Cardiac muscle cell (in vitro differentiated cells and primary cell): ENCODE data around the gene ADORA2B. TPM values are rescaled to one million over a fixed set of nuclear protein-coding genes. Genes with fewer than 3 reads are reported as not detected.
"Not testable (repeated sequence)": the region's sequence is repeated elsewhere in the genome, so short reads cannot be mapped to it uniquely, and the experiment has no call there.

ENCODE experiments used
- DNase-seq, 2 donors: peaks; one replicate each; pipeline versions ENCODE4 v3.0.0 to v3.0.0-alpha.2; 2010 to 2017; ENCODE audit warnings: low read depth in 1 of 2, low spot score in 1 of 2
- H3K27ac ChIP-seq: fragments of 200-600 bp; sonication (generic); 2 replicates; pipeline ENCODE4 v1.5.1; 2016
- H3K27me3 ChIP-seq: fragments of 200-600 bp; sonication (generic); 2 replicates; pipeline ENCODE4 v1.6.0; 2016; ENCODE audit warnings: control low read depth
- H3K36me3 ChIP-seq: fragments of 200-600 bp; sonication (generic); 2 replicates; pipeline ENCODE4 v1.5.1; 2016; ENCODE audit warnings: control low read depth
- H3K4me1 ChIP-seq: fragments of 200-600 bp; sonication (generic); 2 replicates; pipeline ENCODE4 v1.8.1; 2017; ENCODE audit warnings: low read depth, mild to moderate bottlenecking, mixed run types
- H3K4me3 ChIP-seq: fragments of 200-600 bp; sonication (generic); 2 replicates; pipeline ENCODE4 v1.5.1; 2016; ENCODE audit warnings: mild to moderate bottlenecking
- H3K9me3 ChIP-seq: fragments of 200-600 bp; sonication (generic); 2 replicates; pipeline ENCODE4 v1.5.1; 2017; ENCODE audit warnings: low read depth, mild to moderate bottlenecking, control low read depth
- polyA plus RNA-seq: library from polyadenylated mRNA; unstranded; fragments of >200 nt; fragmentation: Nextera tagmentation; extraction: Ambion mirVana; gene quantifications from 2 replicates; pipeline ENCODE4 v1.2.1, GENCODE V29; 2016
- total RNA-seq: library from RNA; depleted of rRNA; stranded (reverse); fragments of >200 nt; gene quantifications from 2 replicates; pipeline ENCODE4 v1.2.3, GENCODE V29; 2016
- TF ChIP-seq, protein P1 (sequence below): IDR thresholded peaks from 2 replicates; pipeline ENCODE4 v1.5.1; 2012; ENCODE audit warnings: low read depth, mild to moderate bottlenecking, low read length

Gene ADORA2B
- total and polyA plus RNA-seq, 2 experiments from 2014 or later = 10.5 to 11.6 TPM

DNA sequence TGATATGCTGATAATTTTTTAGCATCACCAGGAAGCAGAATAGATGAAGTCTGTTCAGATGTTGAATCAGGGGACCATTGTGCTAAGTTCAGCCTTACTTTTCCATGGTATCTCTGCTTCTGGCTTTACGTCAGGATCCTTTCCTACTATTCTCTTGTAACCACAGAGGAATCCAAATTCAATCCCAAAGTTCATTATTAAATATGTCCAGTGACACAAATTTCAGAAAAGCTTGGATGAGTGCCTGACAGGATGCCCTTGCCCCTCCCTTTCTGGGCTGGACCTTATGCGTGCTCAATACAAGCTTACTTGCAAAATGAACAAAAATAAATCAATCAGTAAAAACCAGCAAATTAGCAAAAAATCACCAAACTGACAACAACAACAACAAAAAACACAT is 37.6 kb upstream of the ADORA2B start:
- no peak for DNase-seq
- H3K36me3 ChIP-seq = no peaks in the 10 kb centered on the region
- H3K4me3 ChIP-seq = no peak overlapping the region
- H3K27ac ChIP-seq = no peak overlapping the region
- TF ChIP-seq, protein P1, sequence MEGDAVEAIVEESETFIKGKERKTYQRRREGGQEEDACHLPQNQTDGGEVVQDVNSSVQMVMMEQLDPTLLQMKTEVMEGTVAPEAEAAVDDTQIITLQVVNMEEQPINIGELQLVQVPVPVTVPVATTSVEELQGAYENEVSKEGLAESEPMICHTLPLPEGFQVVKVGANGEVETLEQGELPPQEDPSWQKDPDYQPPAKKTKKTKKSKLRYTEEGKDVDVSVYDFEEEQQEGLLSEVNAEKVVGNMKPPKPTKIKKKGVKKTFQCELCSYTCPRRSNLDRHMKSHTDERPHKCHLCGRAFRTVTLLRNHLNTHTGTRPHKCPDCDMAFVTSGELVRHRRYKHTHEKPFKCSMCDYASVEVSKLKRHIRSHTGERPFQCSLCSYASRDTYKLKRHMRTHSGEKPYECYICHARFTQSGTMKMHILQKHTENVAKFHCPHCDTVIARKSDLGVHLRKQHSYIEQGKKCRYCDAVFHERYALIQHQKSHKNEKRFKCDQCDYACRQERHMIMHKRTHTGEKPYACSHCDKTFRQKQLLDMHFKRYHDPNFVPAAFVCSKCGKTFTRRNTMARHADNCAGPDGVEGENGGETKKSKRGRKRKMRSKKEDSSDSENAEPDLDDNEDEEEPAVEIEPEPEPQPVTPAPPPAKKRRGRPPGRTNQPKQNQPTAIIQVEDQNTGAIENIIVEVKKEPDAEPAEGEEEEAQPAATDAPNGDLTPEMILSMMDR = no peak
- no peaks in the 10 kb centered on the region for H3K4me1 ChIP-seq
- no peaks in the 10 kb centered on the region for H3K9me3 ChIP-seq
- H3K27me3 ChIP-seq = no peaks in the 10 kb centered on the region

DNA sequence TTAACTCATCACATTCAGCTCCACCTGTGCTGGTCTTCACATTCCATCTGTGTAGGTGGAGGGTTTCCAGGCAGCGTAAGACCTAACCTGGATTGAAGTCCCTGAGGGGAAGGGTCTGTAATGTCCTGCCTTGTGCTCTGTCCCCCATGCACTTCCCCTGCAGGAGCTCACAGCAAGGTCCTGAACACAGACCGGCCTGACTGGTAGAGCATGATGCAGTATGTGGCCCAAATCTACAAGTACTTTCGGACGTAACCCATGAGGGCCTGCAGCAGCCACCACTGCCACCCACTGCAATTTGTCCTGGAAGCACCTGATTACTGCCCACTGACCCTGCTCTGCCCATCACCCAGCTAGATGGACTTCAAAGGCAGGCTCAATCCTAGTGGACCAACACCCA is 36.6 kb upstream of the ADORA2B start:
- Histone ChIP-seq H3K4me1 (no peaks in the 10 kb centered on the region), H3K4me3 (no peak overlapping the region), H3K36me3 (no peaks in the 10 kb centered on the region), H3K27me3 (no peaks in the 10 kb centered on the region), H3K9me3 (no peaks in the 10 kb centered on the region), H3K27ac (no peak overlapping the region)
- TF ChIP-seq, protein P1 = no peak
- DNase-seq = no peak

DNA sequence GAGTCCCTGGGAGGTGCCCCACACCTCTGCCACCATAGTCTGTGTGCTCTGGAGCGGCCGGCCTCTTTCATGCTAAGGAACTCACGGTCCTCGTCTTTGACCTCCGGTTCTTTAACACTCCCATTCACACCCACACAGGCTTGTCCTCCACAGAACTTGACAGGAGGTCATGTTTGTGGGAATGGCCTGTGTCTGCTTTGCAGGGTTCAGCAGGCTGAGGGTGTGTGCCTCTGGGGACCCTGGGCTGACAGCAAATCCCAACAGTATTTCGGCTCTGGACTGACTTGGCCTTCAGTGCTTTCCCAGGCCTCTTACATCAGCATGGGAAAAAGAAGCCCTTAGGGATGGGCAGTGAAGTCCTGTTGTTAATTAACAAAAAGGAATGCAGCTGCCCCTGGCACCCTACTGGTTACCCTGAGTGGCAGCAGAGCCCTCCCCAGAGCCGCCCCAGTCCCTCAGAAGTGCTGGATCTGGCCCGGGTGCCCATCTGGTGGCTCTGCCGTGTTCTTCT is 35.4 kb upstream of the ADORA2B start:
- Histone ChIP-seq H3K36me3 (no peaks in the 10 kb centered on the region), H3K27me3 (no peaks in the 10 kb centered on the region), H3K9me3 (no peaks in the 10 kb centered on the region), H3K4me3 (no peak overlapping the region), H3K4me1 (no peaks in the 10 kb centered on the region), H3K27ac (no peak overlapping the region)
- DNase-seq = no peak
- TF ChIP-seq, protein P1 = no peak

DNA sequence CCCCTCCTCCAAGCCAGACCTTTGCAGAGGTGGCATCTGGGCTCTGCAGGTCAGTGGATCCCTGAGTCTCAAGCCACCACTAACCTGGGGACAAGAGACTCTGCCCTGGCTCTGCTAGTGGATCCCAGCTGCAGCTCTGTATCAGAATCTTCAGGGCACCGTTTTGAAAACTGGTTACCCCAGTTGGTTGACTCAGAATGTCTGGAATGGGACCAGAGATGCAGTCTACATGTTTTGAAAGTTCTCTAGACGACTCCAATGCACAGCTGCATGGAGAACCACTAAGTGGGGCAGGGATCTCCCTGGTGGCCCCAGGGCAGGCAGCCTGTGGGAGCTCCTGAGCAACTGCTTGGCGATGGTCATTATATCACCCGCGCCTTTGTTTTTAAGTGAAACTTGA is 34.1 kb upstream of the ADORA2B start:
- H3K9me3 ChIP-seq = no peaks in the 10 kb centered on the region
- H3K4me3 ChIP-seq = no peak overlapping the region
- DNase-seq = no peak
- TF ChIP-seq, protein P1 = no peak
- no peak overlapping the region for H3K27ac ChIP-seq
- no peaks in the 10 kb centered on the region for H3K36me3 ChIP-seq
- H3K4me1 ChIP-seq = no peaks in the 10 kb centered on the region
- H3K27me3 ChIP-seq = no peaks in the 10 kb centered on the region

DNA sequence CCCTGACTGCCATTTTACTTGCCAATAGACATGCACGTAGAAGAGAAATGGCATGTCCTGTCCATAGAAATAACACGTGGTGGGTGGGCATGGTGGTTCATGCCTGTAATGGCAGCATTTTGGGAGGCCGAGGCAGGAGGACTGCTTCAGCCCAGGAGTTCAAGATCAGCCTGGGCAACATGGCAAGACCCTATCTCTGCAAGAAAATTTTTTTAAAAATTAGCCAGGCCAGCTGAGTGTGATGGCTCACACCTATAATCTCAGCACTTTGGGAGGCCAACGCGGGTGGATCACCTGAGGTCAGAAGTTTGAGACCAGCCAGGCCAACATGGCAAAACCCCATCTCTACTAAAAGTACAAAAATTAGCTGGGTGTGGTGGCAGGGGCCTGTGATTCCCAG is 33.2 kb upstream of the ADORA2B start:
- not testable (repeated sequence) for DNase-seq, H3K36me3 ChIP-seq, H3K4me1 ChIP-seq, H3K4me3 ChIP-seq, H3K9me3 ChIP-seq, H3K27ac ChIP-seq, H3K27me3 ChIP-seq

DNA sequence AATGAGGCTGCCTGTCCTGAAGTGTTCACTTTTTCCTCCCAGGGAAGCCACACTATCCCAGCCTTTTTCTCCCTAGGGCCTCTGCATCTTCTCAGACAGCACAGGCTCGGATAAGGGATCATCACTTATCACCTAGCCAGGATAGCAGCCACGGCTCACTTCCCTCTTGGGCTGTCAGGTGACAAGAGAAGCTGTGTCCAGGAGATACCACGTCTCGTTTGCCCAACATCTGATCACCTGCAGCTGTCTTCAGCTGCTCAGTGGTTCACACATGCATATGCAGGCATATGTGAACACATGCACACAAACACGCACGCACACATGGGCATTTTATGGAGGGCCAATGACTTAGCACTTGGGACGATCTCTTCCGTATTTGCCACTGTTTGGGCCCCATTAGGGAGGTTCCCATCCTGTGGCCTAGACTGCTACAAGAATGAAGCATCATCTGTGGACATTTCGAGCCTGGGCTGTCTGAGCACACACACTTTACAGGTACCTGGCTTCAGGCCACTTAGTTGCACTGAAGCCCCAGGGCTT is 32.4 kb upstream of the ADORA2B start:
- H3K4me1 ChIP-seq = no peaks in the 10 kb centered on the region
- no peak overlapping the region for H3K27ac ChIP-seq
- H3K9me3 ChIP-seq = no peaks in the 10 kb centered on the region
- TF ChIP-seq, protein P1 = no peak
- no peaks in the 10 kb centered on the region for H3K36me3 ChIP-seq
- no peak for DNase-seq
- H3K4me3 ChIP-seq = no peak overlapping the region
- H3K27me3 ChIP-seq = no peaks in the 10 kb centered on the region
